Neural progenitor cell (in vitro differentiated cells): ENCODE data around the gene SDK2. TPM values are rescaled to one million over a fixed set of nuclear protein-coding genes. Genes with fewer than 3 reads are reported as not detected.

Source experiments
- DNase-seq: peaks from one replicate; pipeline ENCODE4 v3.0.0-alpha.2; 2016; ENCODE audit warnings: low spot score
- H2AFZ ChIP-seq: fragments of 200-600 bp; sonication (generic); replicated peaks from 2 replicates; pipeline ENCODE4 v1.6.1; 2016; ENCODE audit warnings: antibody characterized with exemption
- H3F3A ChIP-seq: fragments of 200-600 bp; sonication (generic); 2 replicates; pipeline ENCODE4 v1.6.1; 2016; ENCODE audit warnings: antibody characterized with exemption, low read depth
- H3K27ac ChIP-seq: fragments of 200-600 bp; sonication (generic); 2 replicates; pipeline ENCODE4 v1.5.1; 2016; ENCODE audit warnings: mild to moderate bottlenecking
- H3K27me3 ChIP-seq: fragments of 200-600 bp; sonication (generic); 2 replicates; pipeline ENCODE4 v1.6.1; 2016; ENCODE audit warnings: mild to moderate bottlenecking, moderate library complexity
- H3K36me3 ChIP-seq: fragments of 200-600 bp; sonication (generic); 2 replicates; pipeline ENCODE4 v1.5.1; 2016
- H3K4me1 ChIP-seq: fragments of 200-600 bp; sonication (generic); 2 replicates; pipeline ENCODE4 v1.6.1; 2016; ENCODE audit warnings: mixed run types
- H3K4me2 ChIP-seq: fragments of 200-600 bp; sonication (generic); 2 replicates; pipeline ENCODE4 v1.6.1; 2016
- H3K4me3 ChIP-seq: fragments of 200-600 bp; sonication (generic); 2 replicates; pipeline ENCODE4 v1.5.1; 2016
- H3K79me2 ChIP-seq: fragments of 200-600 bp; sonication (generic); 2 replicates; pipeline ENCODE4 v1.6.1; 2016; ENCODE audit warnings: low read depth
- H3K9ac ChIP-seq: fragments of 200-600 bp; sonication (generic); 2 replicates; pipeline ENCODE4 v1.6.1; 2016
- H3K9me3 ChIP-seq: fragments of 200-600 bp; sonication (generic); 2 replicates; pipeline ENCODE4 v1.5.1; 2016; ENCODE audit warnings: low read depth
- H4K20me1 ChIP-seq: fragments of 200-600 bp; sonication (generic); 2 replicates; pipeline ENCODE4 v1.6.1; 2016; ENCODE audit warnings: low read depth
- H3K27ac Mint-ChIP-seq: 3 replicates; pipeline ENCODE4 v1.8.0; 2021; ENCODE audit warnings: mixed read lengths
- H3K27me3 Mint-ChIP-seq: 2 replicates; pipeline ENCODE4 v1.8.0; 2022; ENCODE audit warnings: low read depth, mild to moderate bottlenecking, inconsistent platforms, moderate library complexity, mixed read lengths; ENCODE audit not compliant: insufficient read depth
- H3K36me3 Mint-ChIP-seq: 3 replicates; pipeline ENCODE4 v1.8.0; 2021; ENCODE audit warnings: mixed read lengths
- H3K4me1 Mint-ChIP-seq: 3 replicates; pipeline ENCODE4 v1.8.0; 2021; ENCODE audit warnings: mixed read lengths
- H3K4me3 Mint-ChIP-seq: 3 replicates; pipeline ENCODE4 v1.8.0; 2021; ENCODE audit warnings: mild to moderate bottlenecking, moderate library complexity, mixed read lengths
- H3K9me3 Mint-ChIP-seq: 3 replicates; pipeline ENCODE4 v1.8.0; 2020; ENCODE audit warnings: mixed read lengths
- CTCF ChIP-seq: fragments of 200-600 bp; sonication (generic); IDR thresholded peaks from 2 replicates; pipeline ENCODE4 v1.5.1; 2017; ENCODE audit warnings: antibody characterized with exemption, mild to moderate bottlenecking
- EZH2 ChIP-seq: fragments of 200-600 bp; sonication (generic); IDR thresholded peaks from 2 replicates; pipeline ENCODE4 v1.6.1; 2017; ENCODE audit warnings: antibody characterized with exemption, mild to moderate bottlenecking, moderate library complexity
- EZH2phosphoT487 ChIP-seq: fragments of 200-600 bp; sonication (generic); IDR thresholded peaks from 2 replicates; pipeline ENCODE4 v1.6.1; 2017; ENCODE audit warnings: antibody characterized with exemption
- total RNA-seq: library from RNA; depleted of rRNA; stranded (reverse); fragments of >200 nt; gene quantifications from 2 replicates; pipeline ENCODE4 v1.2.3, GENCODE V29; 2015; ENCODE audit warnings: low replicate concordance

SDK2 gene
- total RNA-seq, 1 donor from 2014 or later, result 15.3 TPM

GRCh38 chr17:73331060-73331459 lies 313.2 kb downstream of the SDK2 start:
- TF ChIP-seq CTCF, result no peak
- no peak for TF ChIP-seq EZH2phosphoT487
- TF ChIP-seq EZH2, result no peak
- Histone ChIP-seq H2AFZ (no peak overlapping the region), H3K4me1 (no peaks in the 10 kb centered on the region), H3K27ac (no peak overlapping the region), H3K79me2 (no peaks in the 10 kb centered on the region), H3K4me2 (no peak overlapping the region), H3K4me3 (no peak overlapping the region), H4K20me1 (no peaks in the 10 kb centered on the region), H3K27me3 (no peaks in the 10 kb centered on the region), H3K9ac (no peak overlapping the region), H3K36me3 (no peaks in the 10 kb centered on the region), H3F3A (peaks cover 9% of the 10 kb centered on the region), H3K9me3 (no peaks in the 10 kb centered on the region)
- no peak for DNase-seq
- Mint-ChIP-seq H3K27ac (no peak overlapping the region), H3K4me3 (no peak overlapping the region), H3K9me3 (no peaks in the 10 kb centered on the region), H3K27me3 (peaks cover 7% of the 10 kb centered on the region), H3K4me1 (peaks cover 15% of the 10 kb centered on the region), H3K36me3 (no peaks in the 10 kb centered on the region)

GRCh38 chr17:73327676-73328075 lies 316.6 kb downstream of the SDK2 start:
- Histone ChIP-seq H3K79me2 (no peaks in the 10 kb centered on the region), H3K9me3 (no peaks in the 10 kb centered on the region), H4K20me1 (no peaks in the 10 kb centered on the region), H3K9ac (no peak overlapping the region), H3K36me3 (no peaks in the 10 kb centered on the region), H3K4me1 (peaks cover 10% of the 10 kb centered on the region), H3K27me3 (no peaks in the 10 kb centered on the region), H3K4me2 (no peak overlapping the region), H3K27ac (no peak overlapping the region), H2AFZ (no peak overlapping the region), H3F3A (no peaks in the 10 kb centered on the region), H3K4me3 (no peak overlapping the region)
- DNase-seq, result no peak
- Mint-ChIP-seq H3K4me1 (peaks cover 27% of the 10 kb centered on the region), H3K9me3 (no peaks in the 10 kb centered on the region), H3K4me3 (no peak overlapping the region), H3K27me3 (peaks cover 5% of the 10 kb centered on the region), H3K36me3 (no peaks in the 10 kb centered on the region), H3K27ac (no peak overlapping the region)
- TF ChIP-seq EZH2, result no peak
- no peak for TF ChIP-seq EZH2phosphoT487
- no peak for TF ChIP-seq CTCF

GRCh38 chr17:73325527-73325842 lies 318.8 kb downstream of the SDK2 start:
- no peaks in the 10 kb centered on the region for H4K20me1 ChIP-seq
- no peak overlapping the region for H3K27ac ChIP-seq
- no peak overlapping the region for H3K27ac Mint-ChIP-seq
- H3K9me3 ChIP-seq, result no peaks in the 10 kb centered on the region
- no peaks in the 10 kb centered on the region for H3K36me3 ChIP-seq
- no peaks in the 10 kb centered on the region for H3K27me3 ChIP-seq
- H3K9me3 Mint-ChIP-seq, result no peaks in the 10 kb centered on the region
- H3F3A ChIP-seq, result no peaks in the 10 kb centered on the region
- no peaks in the 10 kb centered on the region for H3K79me2 ChIP-seq
- peaks cover 10% of the 10 kb centered on the region for H3K4me1 ChIP-seq
- peaks cover 7% of the 10 kb centered on the region for H3K27me3 Mint-ChIP-seq
- no peak for DNase-seq
- H3K4me3 ChIP-seq, result no peak overlapping the region
- peaks cover 35% of the 10 kb centered on the region for H3K4me1 Mint-ChIP-seq
- H3K36me3 Mint-ChIP-seq, result no peaks in the 10 kb centered on the region
- TF ChIP-seq EZH2phosphoT487 (no peak), EZH2 (no peak), CTCF (no peak)
- H3K4me3 Mint-ChIP-seq, result no peak overlapping the region
- H3K9ac ChIP-seq, result no peak overlapping the region
- H3K4me2 ChIP-seq, result no peak overlapping the region
- H2AFZ ChIP-seq, result no peak overlapping the region
